ENCODE results near the gene TNRC6B.

Gene TNRC6B

DNA sequence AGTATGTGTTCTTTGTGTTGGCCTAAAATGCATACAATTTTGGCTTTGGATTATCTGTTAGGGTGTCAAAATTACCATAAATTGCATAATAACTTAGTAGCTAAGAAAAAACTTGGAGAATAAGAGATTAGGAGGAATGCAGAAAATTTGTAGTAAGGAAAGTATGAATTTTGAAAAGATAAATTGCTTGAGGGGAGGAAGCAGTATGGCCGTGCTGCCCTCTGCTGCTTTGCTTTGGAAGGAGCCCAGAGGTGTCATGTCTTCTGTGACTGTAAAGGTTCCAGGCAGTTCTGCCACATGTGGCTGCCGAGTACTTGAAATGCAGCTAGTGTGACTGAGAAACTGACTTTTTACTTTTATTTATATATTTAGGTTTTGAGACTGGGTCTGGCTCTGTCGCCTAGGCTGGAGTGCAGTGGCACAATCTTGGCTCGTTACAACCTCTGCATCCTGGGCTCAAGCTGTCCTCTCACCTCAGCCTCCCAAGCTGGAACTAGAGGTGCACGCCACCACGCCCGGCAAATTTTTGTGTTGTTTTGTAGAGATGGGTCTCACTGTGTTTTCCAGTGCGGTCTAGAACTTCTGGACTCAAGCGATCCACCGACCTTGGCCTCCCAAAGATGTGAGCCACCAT is 170.4 kb downstream of the TNRC6B start:
- no peaks in the 10 kb centered on the region for H3K9me3 ChIP-seq (ENCODE audit: control insufficient read depth, low read length)
- H2BK15ac ChIP-seq (ENCODE audit: low read depth, poor library complexity, severe bottlenecking): no peak overlapping the region
- H3K9ac ChIP-seq (ENCODE audit: low read length): peak overlapping the region; percentile 94
- no peak overlapping the region for H2AFZ ChIP-seq (ENCODE audit: low read depth, low read length)
- H3K4me2 ChIP-seq (ENCODE audit: low read length, poor library complexity, severe bottlenecking): peak overlapping the region; percentile 99
- H3K18ac ChIP-seq (ENCODE audit: low read depth in 1 of 2, low read length in 2 of 2): peak overlapping the region in 1 of 2 experiments; percentile 33
- peaks cover 15% of the 10 kb centered on the region for H3K79me1 ChIP-seq (replicated peaks; ENCODE audit: low read length, poor library complexity, severe bottlenecking)
- H4K91ac ChIP-seq (ENCODE audit: low read length): no peak overlapping the region
- H3K4me3 ChIP-seq (ENCODE audit: insufficient read depth in 1 of 2, low read depth in 1 of 2, low read length in 2 of 2): peak overlapping the region in 1 of 2 experiments; percentile 92
- H3K14ac ChIP-seq (ENCODE audit: low read length in 2 of 2): no peak overlapping the region
- WGBS: 70% methylated on average over 3 of the region's 10 CpGs
- peak; percentile 68 for DNase-seq
- no peak overlapping the region for H3K23ac ChIP-seq (ENCODE audit: low read length in 2 of 2)
- no peaks in the 10 kb centered on the region for H3K27me3 ChIP-seq (ENCODE audit: control insufficient read depth in 1 of 2, insufficient read depth in 1 of 2, low read length in 2 of 2)
- H3K36me3 ChIP-seq (ENCODE audit: control insufficient read depth in 1 of 2, insufficient read depth in 2 of 2, low read depth in 1 of 2, low read length in 2 of 2): peaks cover 21 to 38% of the 10 kb centered on the region in 2 experiments
- H2BK120ac ChIP-seq (ENCODE audit: low read depth, low read length): no peak overlapping the region
- peaks cover 11% of the 10 kb centered on the region for H3K4me1 ChIP-seq (ENCODE audit: control insufficient read depth, insufficient read depth, low read depth, low read length)
- H2BK5ac ChIP-seq (ENCODE audit: low read depth, low read length, poor library complexity, severe bottlenecking): no peak overlapping the region
- H2AK5ac ChIP-seq (ENCODE audit: low read length, severe bottlenecking): no peak overlapping the region
- H3K27ac ChIP-seq (ENCODE audit: low read length, poor library complexity, severe bottlenecking): no peak overlapping the region
- no peak overlapping the region for H3K4ac ChIP-seq (ENCODE audit: low read depth in 1 of 2, low read length in 2 of 2)
- H2BK12ac ChIP-seq (ENCODE audit: low read length in 2 of 2): no peak overlapping the region
- no peak overlapping the region for H4K8ac ChIP-seq (ENCODE audit: low read length)

DNA sequence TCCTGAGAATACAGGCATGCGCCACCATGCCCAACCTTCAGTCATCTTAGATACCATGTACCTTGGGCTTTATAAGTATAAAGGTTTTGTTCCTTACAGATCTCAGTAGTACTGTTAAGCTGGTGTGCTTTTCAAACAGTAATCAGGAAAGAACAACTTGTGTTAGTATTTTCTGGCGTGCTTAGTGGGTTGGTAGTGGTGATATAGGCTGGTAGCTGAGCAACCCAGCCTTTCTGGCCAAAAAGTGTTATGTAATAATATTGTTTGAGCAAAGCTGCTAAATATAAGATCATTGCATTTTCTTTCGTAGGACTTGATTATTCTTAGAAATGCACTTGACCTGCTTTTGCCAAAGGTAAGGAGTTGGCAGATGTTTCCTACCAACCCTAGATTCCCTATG is 175.0 kb downstream of the TNRC6B start:
- H3K4ac ChIP-seq (ENCODE audit: low read depth in 1 of 2, low read length in 2 of 2): no peak overlapping the region

DNA sequence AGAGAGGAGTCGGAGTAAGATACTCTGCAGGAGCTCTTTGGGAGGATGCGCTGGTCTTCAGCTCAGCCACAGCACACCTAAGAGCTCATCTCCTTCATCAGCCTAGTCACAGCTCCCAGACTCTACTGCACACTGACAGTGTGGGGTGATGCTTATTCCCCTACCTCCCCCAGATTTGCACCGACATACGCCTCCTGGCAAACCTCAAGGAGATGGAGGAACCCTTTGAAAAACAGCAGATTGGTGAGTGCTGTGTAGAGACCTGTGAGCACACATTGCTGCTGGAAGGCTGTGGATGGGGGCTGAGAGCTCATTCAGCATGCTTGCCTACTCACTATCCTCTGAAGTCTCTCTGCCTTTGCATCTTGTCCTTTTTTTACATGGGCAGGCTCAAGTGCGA is 183.4 kb downstream of the TNRC6B start:
- 98% methylated on average over 4 of the region's 5 CpGs for WGBS
- H2BK12ac ChIP-seq (ENCODE audit: low read length in 2 of 2): no peak overlapping the region
- H4K91ac ChIP-seq (ENCODE audit: low read length): no peak overlapping the region
- H2BK120ac ChIP-seq (ENCODE audit: low read depth, low read length): no peak overlapping the region
- H3K79me1 ChIP-seq (replicated peaks; ENCODE audit: low read length, poor library complexity, severe bottlenecking): peaks cover 30% of the 10 kb centered on the region
- DNase-seq: no peak
- H3K4me3 ChIP-seq (ENCODE audit: insufficient read depth in 1 of 2, low read depth in 1 of 2, low read length in 2 of 2): no peak overlapping the region
- H3K27me3 ChIP-seq (ENCODE audit: control insufficient read depth in 1 of 2, insufficient read depth in 1 of 2, low read length in 2 of 2): no peaks in the 10 kb centered on the region
- no peak overlapping the region for H4K8ac ChIP-seq (ENCODE audit: low read length)
- peaks cover 60 to 90% of the 10 kb centered on the region in 2 experiments for H3K36me3 ChIP-seq (ENCODE audit: control insufficient read depth in 1 of 2, insufficient read depth in 2 of 2, low read depth in 1 of 2, low read length in 2 of 2)
- H3K27ac ChIP-seq (ENCODE audit: low read length, poor library complexity, severe bottlenecking): no peak overlapping the region
- no peak overlapping the region for H3K4ac ChIP-seq (ENCODE audit: low read depth in 1 of 2, low read length in 2 of 2)
- no peak overlapping the region for H2BK15ac ChIP-seq (ENCODE audit: low read depth, poor library complexity, severe bottlenecking)
- no peak overlapping the region for H3K14ac ChIP-seq (ENCODE audit: low read length in 2 of 2)
- H3K9me3 ChIP-seq (ENCODE audit: control insufficient read depth, low read length): no peaks in the 10 kb centered on the region
- H3K18ac ChIP-seq (ENCODE audit: low read depth in 1 of 2, low read length in 2 of 2): no peak overlapping the region
- no peak overlapping the region for H2AK5ac ChIP-seq (ENCODE audit: low read length, severe bottlenecking)
- no peak overlapping the region for H2BK5ac ChIP-seq (ENCODE audit: low read depth, low read length, poor library complexity, severe bottlenecking)
- peaks cover 8% of the 10 kb centered on the region for H3K4me1 ChIP-seq (ENCODE audit: control insufficient read depth, insufficient read depth, low read depth, low read length)
- H3K23ac ChIP-seq (ENCODE audit: low read length in 2 of 2): no peak overlapping the region
- H2AFZ ChIP-seq (ENCODE audit: low read depth, low read length): no peak overlapping the region
- H3K9ac ChIP-seq (ENCODE audit: low read length): no peak overlapping the region
- no peak overlapping the region for H3K4me2 ChIP-seq (ENCODE audit: low read length, poor library complexity, severe bottlenecking)

More for the DNA sequence above, 175.0 kb downstream of the TNRC6B start:
- no peak overlapping the region for H3K27ac ChIP-seq (ENCODE audit: low read length, poor library complexity, severe bottlenecking)
- H3K79me1 ChIP-seq (replicated peaks; ENCODE audit: low read length, poor library complexity, severe bottlenecking): peaks cover 29% of the 10 kb centered on the region
- no peak overlapping the region for H2BK12ac ChIP-seq (ENCODE audit: low read length in 2 of 2)
- H2BK15ac ChIP-seq (ENCODE audit: low read depth, poor library complexity, severe bottlenecking): no peak overlapping the region
- H3K4me1 ChIP-seq (ENCODE audit: control insufficient read depth, insufficient read depth, low read depth, low read length): peaks cover 2% of the 10 kb centered on the region
- WGBS: 100% methylated on average over 1 of the region's 3 CpGs
- DNase-seq: no peak
- H3K9me3 ChIP-seq (ENCODE audit: control insufficient read depth, low read length): no peaks in the 10 kb centered on the region
- H2BK120ac ChIP-seq (ENCODE audit: low read depth, low read length): no peak overlapping the region
- H3K4me3 ChIP-seq (ENCODE audit: insufficient read depth in 1 of 2, low read depth in 1 of 2, low read length in 2 of 2): no peak overlapping the region
- no peak overlapping the region for H3K14ac ChIP-seq (ENCODE audit: low read length in 2 of 2)
- no peaks in the 10 kb centered on the region for H3K27me3 ChIP-seq (ENCODE audit: control insufficient read depth in 1 of 2, insufficient read depth in 1 of 2, low read length in 2 of 2)
- no peak overlapping the region for H3K23ac ChIP-seq (ENCODE audit: low read length in 2 of 2)
- H3K36me3 ChIP-seq (ENCODE audit: control insufficient read depth in 1 of 2, insufficient read depth in 2 of 2, low read depth in 1 of 2, low read length in 2 of 2): peaks cover 44 to 75% of the 10 kb centered on the region in 2 experiments
- no peak overlapping the region for H3K18ac ChIP-seq (ENCODE audit: low read depth in 1 of 2, low read length in 2 of 2)
- no peak overlapping the region for H4K91ac ChIP-seq (ENCODE audit: low read length)
- H3K9ac ChIP-seq (ENCODE audit: low read length): no peak overlapping the region
- H2AK5ac ChIP-seq (ENCODE audit: low read length, severe bottlenecking): no peak overlapping the region
- peak overlapping the region; percentile 37 for H2BK5ac ChIP-seq (ENCODE audit: low read depth, low read length, poor library complexity, severe bottlenecking)
- H3K4me2 ChIP-seq (ENCODE audit: low read length, poor library complexity, severe bottlenecking): no peak overlapping the region
- no peak overlapping the region for H2AFZ ChIP-seq (ENCODE audit: low read depth, low read length)
- H4K8ac ChIP-seq (ENCODE audit: low read length): no peak overlapping the region

DNA sequence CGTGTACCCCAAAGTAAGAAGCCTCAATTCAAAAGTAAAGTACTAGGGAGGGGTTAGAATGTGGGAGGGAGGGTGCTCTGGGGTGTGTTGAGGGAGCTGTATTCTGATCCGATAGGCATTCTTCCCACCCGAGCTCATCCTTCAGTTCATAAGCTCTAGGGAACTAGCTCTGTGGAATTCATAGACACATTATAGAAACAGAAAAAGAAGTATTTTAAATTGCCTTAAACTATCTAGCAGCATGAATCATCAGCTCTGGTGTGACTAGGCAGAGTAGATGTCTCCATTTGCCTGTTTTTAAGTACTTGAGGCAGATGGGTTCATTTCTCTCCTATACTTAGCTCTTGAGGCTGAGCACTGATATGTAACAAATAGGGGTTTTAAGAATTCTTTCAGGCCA is 185.3 kb downstream of the TNRC6B start:
- no peak overlapping the region for H2AFZ ChIP-seq (ENCODE audit: low read depth, low read length)
- peaks cover 59 to 92% of the 10 kb centered on the region in 2 experiments for H3K36me3 ChIP-seq (ENCODE audit: control insufficient read depth in 1 of 2, insufficient read depth in 2 of 2, low read depth in 1 of 2, low read length in 2 of 2)

More for the DNA sequence above, 185.3 kb downstream of the TNRC6B start:
- Histone ChIP-seq H2BK15ac (ENCODE audit: low read depth, poor library complexity, severe bottlenecking) (no peak overlapping the region), H3K9me3 (ENCODE audit: control insufficient read depth, low read length) (no peaks in the 10 kb centered on the region), H3K18ac (ENCODE audit: low read depth in 1 of 2, low read length in 2 of 2) (no peak overlapping the region), H3K14ac (ENCODE audit: low read length in 2 of 2) (no peak overlapping the region), H3K23ac (ENCODE audit: low read length in 2 of 2) (no peak overlapping the region), H3K4me1 (ENCODE audit: control insufficient read depth, insufficient read depth, low read depth, low read length) (peaks cover 8% of the 10 kb centered on the region), H3K4me3 (ENCODE audit: insufficient read depth in 1 of 2, low read depth in 1 of 2, low read length in 2 of 2) (no peak overlapping the region), H2AK5ac (ENCODE audit: low read length, severe bottlenecking) (no peak overlapping the region), H3K79me1 (replicated peaks; ENCODE audit: low read length, poor library complexity, severe bottlenecking) (peaks cover 24% of the 10 kb centered on the region), H3K27ac (ENCODE audit: low read length, poor library complexity, severe bottlenecking) (no peak overlapping the region), H3K4me2 (ENCODE audit: low read length, poor library complexity, severe bottlenecking) (no peak overlapping the region), H2BK5ac (ENCODE audit: low read depth, low read length, poor library complexity, severe bottlenecking) (no peak overlapping the region), H3K4ac (ENCODE audit: low read depth in 1 of 2, low read length in 2 of 2) (no peak overlapping the region), H2BK12ac (ENCODE audit: low read length in 2 of 2) (no peak overlapping the region), H4K91ac (ENCODE audit: low read length) (no peak overlapping the region), H3K27me3 (ENCODE audit: control insufficient read depth in 1 of 2, insufficient read depth in 1 of 2, low read length in 2 of 2) (no peaks in the 10 kb centered on the region), H2BK120ac (ENCODE audit: low read depth, low read length) (no peak overlapping the region), H3K9ac (ENCODE audit: low read length) (peak overlapping the region; percentile 14), H4K8ac (ENCODE audit: low read length) (no peak overlapping the region)
- 100% methylated on average over 1 of the region's 3 CpGs for WGBS
- peak; percentile 62 for DNase-seq

All from mesenchymal stem cell (in vitro differentiated cells and primary cell).